Measurements from ENCODE around the gene MRPL9.

The MRPL9 gene

GRCh38 chr1:151733126-151733525, 30.2 kb downstream of the MRPL9 start:
- H3K4me3 ChIP-seq (ENCODE audit: control insufficient read depth, low read depth, low read length), result no peak overlapping the region
- no peak for TF ChIP-seq CTCF (conservative IDR thresholded peaks at IDR 0.05; ENCODE audit: control insufficient read depth, insufficient read depth, low read depth, low read length)
- DNase-seq (ENCODE audit: low read depth), result no peak

- no peak overlapping the region for H3K4me3 ChIP-seq (ENCODE audit: control insufficient read depth, low read depth, low read length)
- DNase-seq (ENCODE audit: low read depth), result no peak
- no peak for TF ChIP-seq CTCF (conservative IDR thresholded peaks at IDR 0.05; ENCODE audit: control insufficient read depth, insufficient read depth, low read depth, low read length)
Measured at GRCh38 chr1:151729966-151730291, 33.4 kb downstream of the MRPL9 start.

- DNase-seq (ENCODE audit: low read depth), result no peak
- no peak for TF ChIP-seq CTCF (conservative IDR thresholded peaks at IDR 0.05; ENCODE audit: control insufficient read depth, insufficient read depth, low read depth, low read length)
- H3K4me3 ChIP-seq (ENCODE audit: control insufficient read depth, low read depth, low read length), result no peak overlapping the region
Measured at GRCh38 chr1:151729157-151729965, 33.9 kb downstream of the MRPL9 start.

GRCh38 chr1:151728151-151729054, 34.9 kb downstream of the MRPL9 start:
- no peak overlapping the region for H3K4me3 ChIP-seq (ENCODE audit: control insufficient read depth, low read depth, low read length)
- DNase-seq (ENCODE audit: low read depth), result peak; percentile 60
- TF ChIP-seq CTCF (conservative IDR thresholded peaks at IDR 0.05; ENCODE audit: control insufficient read depth, insufficient read depth, low read depth, low read length), result no peak

- TF ChIP-seq CTCF (conservative IDR thresholded peaks at IDR 0.05; ENCODE audit: control insufficient read depth, insufficient read depth, low read depth, low read length), result no peak
Measured at GRCh38 chr1:151723726-151724370, 39.4 kb downstream of the MRPL9 start.

GRCh38 chr1:151721788-151722510, 41.3 kb downstream of the MRPL9 start:
- no peak for TF ChIP-seq CTCF (conservative IDR thresholded peaks at IDR 0.05; ENCODE audit: control insufficient read depth, insufficient read depth, low read depth, low read length)
- DNase-seq (ENCODE audit: low read depth), result no peak
- H3K4me3 ChIP-seq (ENCODE audit: control insufficient read depth, low read depth, low read length), result peak overlapping the region; percentile 34

More at GRCh38 chr1:151723726-151724370, 39.4 kb downstream of the MRPL9 start:
- no peak for DNase-seq (ENCODE audit: low read depth)
- no peak overlapping the region for H3K4me3 ChIP-seq (ENCODE audit: control insufficient read depth, low read depth, low read length)

All from fibroblast of mammary gland (primary cell).